Activated CD4-positive, CD25-positive, alpha-beta regulatory T cell (primary cell): ENCODE results near the gene DLST.
"Not testable (repeated sequence)": the region's sequence is repeated elsewhere in the genome, so short reads cannot be mapped to it uniquely, and the experiment has no call there.

Source experiments
- DNase-seq, 4 experiments: peaks; one replicate each; lab custom pipeline; 2025; lab: John Stamatoyannopoulos, UW

The DLST gene

DNA sequence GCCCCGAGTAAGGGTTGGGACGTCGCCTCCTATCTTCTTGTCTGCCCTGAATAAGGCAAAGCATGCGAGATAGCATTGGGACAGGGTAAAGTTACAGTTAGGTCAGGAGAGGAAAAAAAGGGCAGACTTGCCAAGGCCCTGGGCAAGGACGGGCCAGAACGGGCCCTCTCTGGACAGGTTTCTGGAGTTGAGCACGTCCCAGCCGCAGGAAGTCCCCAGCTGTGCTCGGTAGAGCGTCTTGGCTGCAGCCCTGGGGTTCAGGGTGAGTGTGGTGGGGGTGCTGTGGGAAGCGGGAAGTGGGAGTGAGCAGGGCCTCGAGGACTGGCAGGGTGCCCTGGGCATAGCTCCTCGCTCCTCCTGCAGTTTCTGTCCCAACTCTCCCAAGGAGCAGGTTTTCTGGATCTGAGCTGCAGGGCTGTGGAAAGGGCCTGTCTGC, 35.9 kb downstream of the DLST start:
- no peak for DNase-seq

DNA sequence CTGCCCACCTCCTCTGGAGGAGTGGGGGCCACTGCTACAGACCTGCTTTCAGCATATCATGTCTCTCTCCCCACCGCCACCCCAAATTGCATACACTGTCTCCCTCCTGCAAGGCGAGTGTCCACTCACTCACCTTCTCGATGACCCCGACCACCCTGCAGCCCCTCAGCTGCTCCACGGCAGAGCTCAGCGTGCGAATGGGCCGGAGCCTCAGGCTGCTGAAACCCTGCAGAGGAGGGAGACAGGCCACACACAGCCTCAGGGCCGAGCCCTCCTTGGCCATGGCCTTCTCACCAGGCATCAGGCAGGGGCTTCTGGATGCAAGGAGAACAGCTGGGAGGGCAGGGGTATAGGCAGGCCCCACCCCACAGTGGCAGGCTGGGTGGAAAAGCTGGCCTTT, 36.7 kb downstream of the DLST start:
- no peak for DNase-seq

DNA sequence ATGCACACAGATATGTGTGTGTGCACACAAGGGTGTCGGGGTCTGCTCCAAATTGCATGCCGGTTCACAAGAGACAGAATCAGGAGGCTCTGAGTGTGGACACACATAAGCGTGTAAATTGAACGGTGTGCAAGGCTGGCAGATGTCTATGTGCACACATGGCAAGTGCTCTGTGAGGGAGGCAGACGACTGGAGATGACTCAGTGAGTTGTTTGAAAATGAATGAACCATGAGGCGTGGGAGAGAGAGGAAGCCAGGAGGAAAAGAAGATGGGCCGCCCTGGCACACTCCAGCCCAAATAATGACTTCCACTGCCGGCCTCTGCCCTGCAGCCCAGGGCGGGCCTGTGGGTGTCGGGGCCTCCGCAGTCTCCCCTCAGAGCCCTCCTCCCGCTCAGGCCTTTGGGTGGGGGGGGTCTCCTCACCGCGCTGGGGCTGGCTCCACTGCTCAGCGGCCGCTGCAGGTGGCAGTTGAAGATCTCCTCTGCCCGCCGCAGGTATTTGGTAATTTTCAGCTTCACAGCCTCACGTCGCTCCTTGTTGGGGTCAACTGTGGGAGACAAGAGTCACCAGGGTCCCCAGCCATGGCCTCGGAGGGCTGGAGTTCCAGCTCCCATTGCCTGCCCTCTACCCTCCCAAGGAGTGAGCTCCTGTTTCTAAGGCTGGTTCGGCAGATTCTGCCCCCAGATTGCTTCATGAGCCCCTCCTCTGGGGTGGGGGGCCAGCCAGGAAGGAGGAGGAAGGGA, 37.9 kb downstream of the DLST start:
- no peak for DNase-seq

DNA sequence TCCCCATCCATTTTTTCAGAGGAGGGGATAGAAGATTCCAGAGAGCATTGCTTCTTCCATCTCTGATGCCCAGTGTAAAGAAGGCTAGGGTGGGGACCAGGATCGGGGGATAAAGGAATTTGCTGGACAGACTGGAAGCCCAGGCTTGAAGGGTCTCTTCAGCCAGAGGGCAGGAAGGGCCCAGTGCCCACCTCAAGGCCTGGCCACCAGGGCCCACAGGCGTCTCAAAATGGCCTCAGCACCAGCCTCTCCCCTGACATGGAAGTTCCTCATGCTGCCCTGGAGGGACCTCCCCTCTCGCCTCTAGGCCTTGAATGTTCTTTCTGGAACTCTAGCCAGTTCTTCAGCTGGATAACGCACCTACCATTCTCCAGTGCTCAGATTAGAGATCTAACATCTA, 38.6 kb downstream of the DLST start:
- no peak for DNase-seq

DNA sequence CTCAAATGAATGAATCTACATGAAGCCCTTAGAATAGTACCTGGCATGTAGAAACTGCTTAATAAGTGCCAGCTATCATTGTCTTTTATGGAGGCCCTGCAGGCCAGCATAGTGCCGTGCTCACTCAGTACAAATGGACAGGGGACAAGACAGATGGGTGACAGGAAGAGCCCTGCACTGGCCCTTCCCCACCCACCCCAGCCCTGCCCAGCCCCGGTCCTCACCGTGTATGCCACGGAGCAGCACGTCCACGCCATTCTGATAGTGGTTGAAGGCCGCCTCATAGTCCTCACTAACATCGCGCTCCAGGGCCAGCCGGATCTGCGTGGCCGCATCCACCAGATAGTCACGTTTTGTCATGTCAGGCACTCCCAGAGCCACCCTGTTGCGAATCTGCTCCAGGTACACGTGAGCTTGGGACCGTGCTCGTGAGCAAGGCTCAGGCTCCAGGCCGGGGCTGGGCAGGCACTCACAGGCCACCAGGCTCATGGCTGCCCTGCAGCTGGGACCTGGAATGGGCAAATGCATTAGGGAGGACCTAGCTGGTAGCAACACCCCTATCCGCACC, 39.4 kb downstream of the DLST start:
- no peak for DNase-seq

DNA sequence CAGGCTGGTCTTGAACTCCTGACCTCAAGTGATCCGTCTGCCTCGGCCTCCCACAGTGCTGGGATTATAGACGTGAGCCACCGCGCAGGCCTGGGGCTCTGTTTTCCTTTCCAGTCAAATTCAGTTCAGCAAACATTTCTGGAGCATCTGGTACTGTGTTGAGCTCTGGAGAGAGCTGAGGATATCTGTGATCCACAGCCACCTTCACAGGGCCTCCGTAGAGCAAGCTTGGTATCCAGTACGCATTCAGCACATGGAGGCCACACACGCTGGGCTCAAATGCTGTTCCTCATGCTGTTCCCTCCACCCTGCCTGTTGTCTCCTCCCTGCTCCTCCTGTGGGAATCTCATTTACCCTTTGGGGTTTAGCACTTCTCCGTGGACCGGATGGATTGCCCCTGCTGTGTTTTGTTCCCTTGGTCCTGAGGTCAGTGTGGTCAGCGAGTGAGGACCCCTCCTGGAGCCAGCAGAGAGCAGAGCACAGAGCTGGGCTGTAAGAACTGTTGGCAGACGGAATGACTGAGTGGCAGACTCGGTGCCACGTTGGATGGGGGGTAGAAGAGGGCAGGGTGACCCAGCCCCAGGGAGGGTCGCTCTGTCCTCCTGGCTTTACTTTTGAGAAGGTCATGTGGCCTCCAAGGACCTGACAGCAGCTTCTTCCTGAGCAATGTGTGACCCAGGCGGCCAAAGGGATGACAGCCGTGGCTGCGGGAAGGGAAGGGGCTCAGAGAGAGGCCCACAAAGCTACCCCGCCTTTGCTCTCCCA, 40.5 kb downstream of the DLST start:
- DNase-seq = no peak

DNA sequence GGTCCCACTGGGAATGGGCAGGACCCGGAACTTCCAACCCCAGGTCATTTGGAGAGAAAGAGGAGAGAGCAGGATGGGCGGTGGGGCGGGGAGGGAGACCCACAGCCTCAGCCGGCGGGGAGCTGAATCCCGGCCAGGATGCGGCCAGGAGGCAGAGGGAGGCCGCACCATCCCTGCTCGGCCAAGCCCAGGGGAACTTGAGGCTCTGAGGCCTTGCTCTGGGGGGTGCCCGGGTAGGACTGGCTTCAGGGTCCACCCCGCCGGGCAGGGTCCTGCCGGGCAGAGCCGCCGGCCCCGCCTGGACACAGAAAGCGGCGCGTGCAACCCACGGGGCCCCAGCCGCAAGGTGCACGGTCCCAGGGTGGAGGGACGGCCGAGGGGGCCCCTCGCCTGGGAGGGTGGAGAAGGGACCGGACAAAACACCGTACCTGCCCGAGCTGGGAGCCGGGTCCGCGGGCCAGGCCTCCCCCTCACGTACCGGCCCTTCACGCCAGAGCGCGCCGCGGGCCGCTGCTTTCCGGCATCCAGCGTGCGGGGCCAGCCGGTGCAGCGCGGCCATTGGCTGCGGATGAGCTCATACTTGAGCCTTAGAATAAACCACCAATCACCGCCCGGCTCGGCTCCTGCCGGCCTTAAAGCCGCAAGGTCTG, 41.2 kb downstream of the DLST start, which contains the start of gene RPS6KL1:
Gene RPS6KL1, minus strand, starts transcription at position 509 of the 650 bp plus-strand sequence. CDS start 1,719 bp downstream, outside the sequence.
- peak in 3 of 4 experiments; percentile 13 to 40 (median 24) for DNase-seq

DNA sequence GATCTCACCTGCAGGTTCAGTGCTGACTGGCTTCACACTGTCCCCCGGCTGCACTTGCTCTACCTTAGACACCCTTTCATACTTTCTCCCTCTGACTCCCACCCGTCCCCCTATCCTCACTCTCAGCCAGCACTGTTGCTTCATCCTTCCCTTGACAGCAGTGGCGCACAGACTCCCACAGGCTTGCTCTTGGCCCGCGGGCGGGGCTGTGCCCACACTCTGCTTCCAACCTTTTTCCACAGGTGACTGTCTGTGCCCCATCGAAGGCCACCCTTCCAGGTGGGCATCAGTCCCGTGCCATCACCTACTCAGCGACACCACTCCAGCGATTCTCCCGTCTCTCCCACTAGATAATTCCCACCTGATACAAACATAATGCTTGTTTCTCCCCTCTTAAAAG, 42.3 kb downstream of the DLST start:
- no peak for DNase-seq

DNA sequence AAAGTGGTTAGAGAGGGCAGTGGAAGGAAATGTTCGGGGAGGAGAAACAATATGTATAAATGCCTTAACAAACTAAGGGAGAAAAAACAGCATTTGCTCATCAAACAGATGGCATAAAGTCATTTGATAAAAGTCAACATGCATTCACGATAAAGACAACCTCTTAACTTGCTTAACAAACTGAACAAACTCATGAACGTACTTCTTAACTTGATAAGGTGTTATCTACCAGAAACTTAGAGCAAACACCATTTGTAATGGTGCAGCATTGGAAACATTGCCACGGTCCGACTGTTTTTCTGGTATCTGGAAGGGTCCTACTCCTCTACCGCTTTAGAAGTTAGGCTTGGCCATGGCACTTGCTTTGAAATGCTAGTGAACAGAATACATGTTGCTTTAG, 45.5 kb downstream of the DLST start:
- no peak for DNase-seq

DNA sequence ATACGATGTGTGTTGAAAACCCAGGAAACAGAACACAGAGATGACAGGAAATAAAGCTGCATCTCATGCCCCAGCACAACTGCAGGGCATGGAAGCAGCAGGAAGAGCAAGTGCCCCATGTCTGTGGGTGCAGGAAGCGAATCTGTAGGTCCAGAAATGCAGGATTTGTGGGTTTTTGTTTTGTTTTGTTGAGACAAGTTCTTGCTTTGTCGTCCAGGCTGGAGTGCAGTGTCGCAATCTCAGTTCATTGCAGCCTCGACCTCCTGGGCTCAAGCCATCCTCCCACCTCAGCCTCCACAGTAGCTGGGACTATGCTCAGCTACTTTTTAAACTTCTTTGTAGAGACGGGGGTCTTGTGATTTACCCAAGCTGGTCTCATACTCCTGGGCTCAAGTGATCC, 47.5 kb downstream of the DLST start:
- no peak for DNase-seq

DNA sequence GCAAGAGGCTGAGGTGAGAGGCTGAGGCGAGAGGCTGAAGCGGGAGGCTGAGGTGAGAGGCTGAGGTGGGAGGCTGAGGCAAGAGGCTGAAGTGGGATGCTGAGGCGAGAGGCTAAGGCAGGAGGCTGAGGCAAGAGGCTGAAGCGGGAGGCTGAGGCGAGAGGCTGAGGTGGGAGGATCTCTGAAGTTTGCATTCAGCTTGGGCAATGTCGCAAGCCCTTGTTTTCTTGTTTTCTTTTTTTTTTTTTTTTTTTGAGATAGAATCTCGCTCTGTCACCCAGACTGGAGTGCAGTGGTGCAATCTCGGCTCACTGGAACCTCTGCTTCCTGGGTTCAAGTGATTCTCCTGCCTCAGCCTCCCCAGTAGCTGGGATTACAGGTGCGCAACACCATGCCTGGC, 50.0 kb downstream of the DLST start:
- DNase-seq = not testable (repeated sequence)

DNA sequence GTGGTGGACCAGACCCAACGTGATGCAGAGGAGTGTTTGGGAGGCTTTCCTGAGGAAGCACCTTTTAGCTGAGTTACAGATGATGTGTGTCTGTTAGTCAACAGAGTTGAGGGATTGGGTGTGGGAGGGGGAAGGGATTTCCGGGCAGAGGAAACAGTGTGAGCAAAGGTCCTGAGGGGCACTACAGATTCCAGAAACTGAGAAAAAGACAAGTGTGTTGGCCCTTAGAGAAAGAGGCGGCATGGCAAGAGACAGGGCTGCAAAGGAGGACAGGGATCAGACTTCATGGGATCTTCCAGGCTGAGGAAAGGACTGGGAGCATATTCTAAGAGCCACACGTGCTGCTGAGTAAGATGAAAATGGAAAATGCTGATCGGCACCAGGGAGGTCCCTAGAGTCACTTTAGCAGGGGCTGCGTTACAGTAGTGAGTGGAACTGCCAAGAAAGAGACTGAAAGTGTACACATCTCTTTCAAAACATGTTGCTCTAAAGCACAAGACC, 50.7 kb downstream of the DLST start:
- DNase-seq = no peak

DNA sequence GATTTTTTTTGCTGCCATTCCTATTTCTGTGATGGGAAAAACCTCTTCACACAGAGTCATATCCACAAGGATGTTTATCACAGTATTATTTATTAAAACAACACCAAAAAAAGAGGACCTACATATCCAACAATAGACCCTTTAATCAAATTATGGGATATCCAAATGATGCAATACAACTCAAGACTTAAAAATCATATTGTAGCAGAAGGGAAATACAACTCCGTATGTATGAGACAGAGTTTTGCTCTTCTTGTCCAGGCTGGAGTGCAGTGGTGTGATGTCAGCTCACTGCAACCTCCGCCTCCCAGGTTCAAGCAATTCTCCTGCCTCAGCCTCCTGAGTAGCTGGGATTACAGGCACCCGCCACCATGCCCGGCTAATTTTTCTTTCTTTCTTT, 51.2 kb downstream of the DLST start:
- not testable (repeated sequence) for DNase-seq

DNA sequence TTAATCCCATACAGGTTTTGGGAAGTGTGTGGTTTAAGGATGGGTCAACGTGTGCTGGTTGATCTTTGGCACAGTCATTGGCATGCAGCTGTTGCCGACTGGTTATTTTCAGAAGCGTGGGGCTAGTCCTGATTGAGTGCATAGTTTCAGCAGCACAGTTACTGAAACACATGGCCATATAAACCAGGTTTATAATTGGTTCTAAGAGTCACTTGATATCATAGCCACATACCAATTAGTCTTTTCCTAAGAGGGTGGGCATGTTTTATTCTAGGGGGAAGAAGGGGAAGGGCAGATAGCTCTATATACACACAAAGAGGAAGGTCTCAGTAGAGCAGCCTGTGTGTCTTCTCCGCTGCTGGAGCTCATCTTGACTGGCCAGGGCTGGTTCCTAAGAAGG, 52.3 kb downstream of the DLST start:
- DNase-seq = no peak

DNA sequence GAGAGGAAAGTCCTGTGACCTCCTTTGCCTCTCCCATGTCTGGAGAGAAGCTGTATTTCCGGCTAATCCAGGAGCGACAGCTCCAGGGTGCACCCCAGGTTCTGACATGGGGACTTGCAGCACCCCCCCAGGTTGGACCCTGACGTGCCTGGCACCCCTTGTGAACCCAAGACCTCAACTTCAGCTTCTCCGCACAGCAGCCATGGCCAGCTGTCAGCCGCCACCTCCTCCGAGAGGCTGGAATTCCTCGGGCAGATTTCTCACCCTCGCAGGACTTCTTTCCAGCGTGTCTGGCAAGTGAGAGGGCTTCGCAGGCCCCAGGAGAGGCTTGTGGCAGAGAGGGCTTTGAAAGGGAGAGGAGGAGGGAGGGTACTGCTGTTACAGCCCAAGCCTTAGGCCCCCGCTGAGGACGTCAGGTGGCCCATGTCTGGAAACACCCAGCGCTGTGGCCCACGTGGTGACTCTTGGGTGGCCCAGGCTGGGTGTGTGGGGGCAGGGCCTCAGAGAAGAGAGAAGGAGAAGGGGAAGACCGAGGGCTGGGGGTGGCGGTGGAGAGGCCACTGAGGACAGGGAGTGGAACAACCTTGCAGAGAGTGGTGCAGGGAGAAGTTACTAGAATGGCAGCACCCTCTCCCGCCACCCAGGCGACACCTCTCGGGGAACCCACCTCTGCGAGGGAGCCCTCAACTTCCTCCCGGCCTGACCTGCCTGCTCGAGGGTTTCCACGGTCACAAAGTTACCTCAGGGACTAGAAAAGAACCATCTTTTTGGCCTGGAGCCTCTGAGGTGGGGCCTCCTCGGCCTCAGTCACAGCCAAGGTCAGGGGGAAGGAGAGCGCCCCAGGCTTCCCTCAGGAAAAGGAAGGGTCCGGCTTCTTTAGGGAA, 53.0 kb downstream of the DLST start:
- no peak for DNase-seq

DNA sequence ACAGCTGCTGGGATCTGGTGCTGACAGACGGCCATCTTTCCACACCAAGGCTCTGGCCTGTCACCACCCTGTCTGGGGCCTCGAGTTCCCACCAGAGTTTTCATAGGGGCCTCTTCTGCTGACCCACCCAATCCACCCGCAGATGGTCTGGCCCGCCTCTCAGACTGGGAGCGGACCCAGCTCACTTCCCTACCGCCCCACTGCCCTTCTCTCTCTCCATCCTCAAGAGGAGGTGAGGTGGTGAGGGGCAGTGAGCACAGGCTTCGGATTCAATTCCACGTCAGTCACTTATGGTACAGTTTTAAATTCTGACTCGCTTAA, 53.6 kb downstream of the DLST start:
- DNase-seq = no peak

DNA sequence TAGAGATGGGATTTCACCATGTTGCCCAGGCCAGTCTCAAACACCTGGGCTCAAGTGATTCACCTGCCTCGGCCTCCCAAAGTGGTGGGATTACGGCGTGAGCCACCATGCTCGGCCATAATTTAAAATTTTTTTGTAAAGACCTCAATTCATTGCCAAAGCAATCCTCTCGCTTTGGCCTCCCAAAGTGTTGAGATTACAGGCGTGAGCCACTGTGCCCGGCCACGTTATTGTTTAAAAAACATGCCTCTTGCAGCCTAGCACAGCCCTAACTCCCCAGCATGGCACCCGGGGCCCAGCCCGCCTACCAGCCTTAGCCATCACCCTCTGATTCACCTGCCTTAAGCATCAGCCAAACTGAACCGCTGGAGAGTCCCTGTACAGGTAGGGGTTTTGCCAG, 54.4 kb downstream of the DLST start:
- no peak for DNase-seq

DNA sequence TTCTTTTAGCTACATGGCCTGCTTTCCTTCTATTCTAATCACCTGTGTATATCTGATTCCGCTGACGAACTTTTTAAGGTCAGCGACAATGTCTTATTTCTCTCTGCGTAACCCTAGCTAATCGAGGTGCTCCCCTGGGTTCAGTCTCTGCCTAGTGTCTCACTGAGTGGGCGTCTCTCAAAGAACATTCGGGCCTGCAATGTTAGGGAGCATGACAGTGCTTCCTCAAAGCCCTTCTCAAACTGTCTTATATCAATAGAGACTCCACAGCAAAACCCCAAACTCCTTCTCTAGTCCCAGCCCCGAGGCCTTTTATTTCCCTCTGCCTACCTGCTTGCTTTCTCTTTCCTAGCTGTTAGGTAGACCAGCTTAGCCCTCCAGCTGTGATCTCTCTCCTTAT, 55.0 kb downstream of the DLST start:
- DNase-seq = no peak

DNA sequence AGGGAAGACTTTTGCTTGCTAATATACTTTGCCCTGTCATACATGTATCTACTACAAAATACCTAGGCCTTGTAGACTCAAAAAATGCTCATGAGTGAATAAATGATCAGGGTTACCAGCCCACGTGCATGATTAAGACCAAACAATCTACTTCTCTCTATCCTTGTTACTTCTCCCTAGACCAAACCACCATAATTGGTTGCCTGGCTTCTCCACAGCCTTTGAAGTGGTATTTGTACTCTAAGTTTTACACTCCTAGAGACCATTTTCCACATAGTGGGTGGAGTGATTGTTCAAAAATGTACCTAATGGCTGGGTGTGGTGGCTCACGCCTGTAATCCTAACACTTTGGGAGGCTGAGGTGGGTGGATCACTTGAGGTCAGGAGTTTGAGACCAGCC, 55.5 kb downstream of the DLST start:
- DNase-seq = no peak

DNA sequence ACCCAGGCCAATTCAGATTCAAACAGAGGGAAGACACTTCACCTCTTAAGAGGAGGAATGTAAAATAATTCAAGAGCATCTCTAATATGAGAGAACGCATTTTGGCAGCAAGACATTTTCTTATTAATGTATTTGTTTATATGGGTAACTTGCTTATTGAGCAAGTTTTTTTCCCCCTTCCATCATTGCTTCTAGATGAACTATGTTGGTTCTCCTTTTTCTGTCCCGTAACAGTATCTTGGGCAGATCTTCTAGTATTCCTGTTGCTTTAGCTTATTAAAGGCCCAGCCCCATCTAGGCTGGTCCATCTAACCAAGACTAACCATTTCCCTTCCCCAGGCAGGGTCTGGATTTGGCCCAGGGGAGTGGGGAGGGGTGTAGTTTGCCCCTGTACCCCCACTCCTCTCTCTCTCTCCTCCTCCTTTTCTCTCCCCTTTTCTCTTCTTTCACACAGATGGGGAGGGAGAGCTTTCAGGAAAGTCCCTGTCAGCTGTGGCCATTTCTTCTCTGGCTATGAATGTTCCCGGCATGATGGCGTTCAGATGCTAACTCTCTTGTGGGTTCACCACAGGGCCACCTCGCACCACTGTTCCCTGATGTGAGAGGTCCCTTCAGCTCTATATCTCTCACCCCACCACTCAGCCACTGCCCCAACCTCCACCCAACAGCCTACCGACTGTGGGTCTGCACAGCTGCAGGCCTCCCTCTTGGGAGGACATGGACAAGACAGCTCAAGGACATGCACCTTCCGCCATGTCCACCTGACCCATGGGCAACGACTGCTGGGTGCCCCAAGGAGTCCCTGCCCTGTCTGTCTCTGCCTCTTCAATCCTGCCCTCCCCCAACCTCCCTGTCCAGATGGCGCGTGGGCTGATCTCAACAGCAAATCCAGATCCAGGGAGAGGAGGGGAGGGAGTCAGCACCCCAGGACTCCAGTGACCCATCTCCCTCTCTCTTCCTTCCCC, 57.1 kb downstream of the DLST start:
- no peak for DNase-seq
